Suprapubic skin (tissue), 4 donors: Measurements from ENCODE around the gene SSX2IP. TPM values are rescaled to one million over a fixed set of nuclear protein-coding genes. Genes with fewer than 3 reads are reported as not detected.
"Not testable (repeated sequence)": the region's sequence is repeated elsewhere in the genome, so short reads cannot be mapped to it uniquely, and the experiment has no call there.

Source experiments
- DNase-seq, 2 donors: peaks; one replicate each; pipeline ENCODE4 v3.0.0-alpha.2; 2019; ENCODE audit warnings: low spot score in 2 of 2
- H3K27ac ChIP-seq: fragments of 200-600 bp; sonication (generic); one replicate; pipeline ENCODE4 v1.5.1; 2019
- H3K27me3 ChIP-seq: fragments of 200-600 bp; sonication (generic); one replicate; pipeline ENCODE4 v1.5.1; 2019
- H3K36me3 ChIP-seq: fragments of 200-600 bp; sonication (generic); one replicate; pipeline ENCODE4 v1.5.1; 2019
- H3K4me1 ChIP-seq: fragments of 200-600 bp; sonication (generic); one replicate; pipeline ENCODE4 v1.5.1; 2019
- H3K4me3 ChIP-seq: fragments of 200-600 bp; sonication (generic); one replicate; pipeline ENCODE4 v1.5.1; 2019; ENCODE audit warnings: mild to moderate bottlenecking
- H3K9me3 ChIP-seq: fragments of 200-600 bp; sonication (generic); one replicate; pipeline ENCODE4 v1.5.1; 2019
- CTCF ChIP-seq, 2 donors: fragments of 200-600 bp in 1 of 2; fragments of 450-650 bp in 1 of 2; sonication (generic) in 1 of 2; IDR thresholded peaks; one replicate each; pipeline ENCODE4 v1.5.1; 2016 to 2019; ENCODE audit warnings: antibody characterized with exemption in 2 of 2, mild to moderate bottlenecking in 1 of 2, moderate library complexity in 1 of 2
- EP300 ChIP-seq: sonication (generic); formaldehyde crosslinking; IDR thresholded peaks from one replicate; pipeline ENCODE4 v1.6.1; 2017; ENCODE audit warnings: antibody characterized with exemption
- POLR2AphosphoS5 ChIP-seq, 3 donors: sonication (generic); formaldehyde crosslinking; IDR thresholded peaks; one replicate each; pipeline ENCODE4 v1.6.1; 2017; ENCODE audit warnings: antibody characterized with exemption in 3 of 3
- WGBS: methylation state at CpG from one replicate; pipeline ENCODE4 v1.1.5; 2018; 5-methylcytosine and 5-hydroxymethylcytosine counted together
- total RNA-seq, 4 donors: library from RNA; depleted of rRNA; stranded (reverse); fragments of >200 nt; gene quantifications; one replicate each; pipeline ENCODE4 v1.1.0, GENCODE V29; 2016

SSX2IP gene
- total RNA-seq, 4 donors from 2014 or later: 6.1 to 12.8 (median 9.4) TPM

- H3K4me1 ChIP-seq: no peaks in the 10 kb centered on the region
- WGBS: 85% methylated on average over 1 of the region's 1 CpG
- no peak overlapping the region for H3K4me3 ChIP-seq
- no peaks in the 10 kb centered on the region for H3K27me3 ChIP-seq
- no peaks in the 10 kb centered on the region for H3K36me3 ChIP-seq
- TF ChIP-seq EP300 (no peak), CTCF (IDR thresholded peaks at IDR 0.05) (no peak), POLR2AphosphoS5 (IDR thresholded peaks at IDR 0.05) (no peak)
- no peak for DNase-seq
- H3K9me3 ChIP-seq: no peaks in the 10 kb centered on the region
- no peak overlapping the region for H3K27ac ChIP-seq
Measured at GRCh38 chr1:84597011-84597410, 93.2 kb downstream of the SSX2IP start.

GRCh38 chr1:84594959-84595358 lies 95.3 kb downstream of the SSX2IP start:
- not testable (repeated sequence) for H3K27me3 ChIP-seq, H3K4me1 ChIP-seq
- WGBS: 82% methylated on average over 2 of the region's 2 CpGs

More at GRCh38 chr1:84594959-84595358, 95.3 kb downstream of the SSX2IP start:
- not testable (repeated sequence) for H3K9me3 ChIP-seq, DNase-seq, H3K27ac ChIP-seq, H3K4me3 ChIP-seq, H3K36me3 ChIP-seq

Other genes starting within 250 kb of the SSX2IP start
- 10 to 100 TPM; 26.0 to 42.2 (median 39.1) TPM for gene RPF1, start 211.2 kb downstream of the SSX2IP start, total RNA-seq
- 1 to 10 TPM in 1 of 4 donors, not detected in 3; 1.7 TPM for gene SPATA1, start 184.1 kb downstream of the SSX2IP start, total RNA-seq
- 100 to 1,000 TPM in 1 of 4 donors, 10 to 100 TPM in 3; 81.0 to 113 (median 88.2) TPM for gene GNG5, start 183.9 kb downstream of the SSX2IP start, total RNA-seq
- 10 to 100 TPM; 13.4 to 17.9 (median 15.3) TPM for gene CTBS, start 116.0 kb downstream of the SSX2IP start, total RNA-seq
- 10 to 100 TPM; 13.9 to 25.1 (median 17.7) TPM for gene LPAR3, start 202.7 kb upstream of the SSX2IP start, total RNA-seq